Mesenchymal stem cell (in vitro differentiated cells and primary cell): Measurements from ENCODE around the gene CEP128.

ENCODE experiments used
- DNase-seq: peaks from one replicate; pipeline ENCODE4 v3.0.0-alpha.2; 2013
- H2AFZ ChIP-seq: one replicate; pipeline ENCODE4 v1.6.1; 2013; ENCODE audit warnings: low read depth, mild to moderate bottlenecking, control low read depth, inconsistent platforms, low read length, moderate library complexity
- H2AK5ac ChIP-seq: 2 replicates; pipeline ENCODE4 v1.6.1; 2013; ENCODE audit warnings: low read length, moderate library complexity, mild to moderate bottlenecking, inconsistent platforms; ENCODE audit not compliant: severe bottlenecking
- H2BK120ac ChIP-seq: one replicate; pipeline ENCODE4 v1.6.1; 2013; ENCODE audit warnings: low read depth, mild to moderate bottlenecking, inconsistent platforms, low read length, moderate library complexity
- H2BK12ac ChIP-seq, 2 experiments: one replicate each; pipeline ENCODE4 v1.6.1; 2013; ENCODE audit warnings: inconsistent platforms in 2 of 2, low read length in 2 of 2, mild to moderate bottlenecking in 2 of 2, moderate library complexity in 2 of 2, control low read depth in 1 of 2
- H2BK15ac ChIP-seq: one replicate; pipeline ENCODE4 v1.6.1; 2013; ENCODE audit warnings: mild to moderate bottlenecking, low read depth, inconsistent platforms; ENCODE audit not compliant: poor library complexity, severe bottlenecking
- H2BK5ac ChIP-seq: 2 replicates; pipeline ENCODE4 v1.6.1; 2013; ENCODE audit warnings: low read depth, mild to moderate bottlenecking, low read length, control low read depth, inconsistent platforms; ENCODE audit not compliant: poor library complexity, severe bottlenecking
- H3K14ac ChIP-seq, 2 experiments: one replicate each; pipeline ENCODE4 v1.6.1; 2013; ENCODE audit warnings: inconsistent platforms in 2 of 2, low read length in 2 of 2, control low read depth in 1 of 2, mild to moderate bottlenecking in 1 of 2, moderate library complexity in 1 of 2
- H3K18ac ChIP-seq, 2 experiments: one replicate each; pipeline ENCODE4 v1.6.1; 2013; ENCODE audit warnings: inconsistent platforms in 2 of 2, low read length in 2 of 2, control low read depth in 1 of 2, low read depth in 1 of 2, mild to moderate bottlenecking in 1 of 2
- H3K23ac ChIP-seq, 2 experiments: one replicate each; pipeline ENCODE4 v1.6.1; 2013; ENCODE audit warnings: inconsistent platforms in 2 of 2, low read length in 2 of 2, mild to moderate bottlenecking in 2 of 2, moderate library complexity in 2 of 2, control low read depth in 1 of 2
- H3K27ac ChIP-seq: 2 replicates; pipeline ENCODE4 v1.5.1; 2013; ENCODE audit warnings: mild to moderate bottlenecking, moderate library complexity, low read length, control low read depth, inconsistent platforms; ENCODE audit not compliant: poor library complexity, severe bottlenecking
- H3K27me3 ChIP-seq, 2 experiments: 2 replicates each; pipeline versions ENCODE4 v1.6.1 to v1.7.0; 2013; ENCODE audit warnings: low read length in 2 of 2, mild to moderate bottlenecking in 2 of 2, moderate library complexity in 2 of 2, control low read depth in 1 of 2, inconsistent platforms in 1 of 2; ENCODE audit not compliant: control insufficient read depth in 1 of 2, insufficient read depth in 1 of 2
- H3K36me3 ChIP-seq, 2 experiments: 2 replicates each; pipeline versions ENCODE4 v1.6.1 to v1.7.0; 2013; ENCODE audit warnings: low read length in 2 of 2, control low read depth in 1 of 2, inconsistent platforms in 1 of 2, low read depth in 1 of 2, mild to moderate bottlenecking in 1 of 2; ENCODE audit not compliant: insufficient read depth in 2 of 2, control insufficient read depth in 1 of 2
- H3K4ac ChIP-seq, 2 experiments: one replicate each; pipeline ENCODE4 v1.6.1; 2013; ENCODE audit warnings: inconsistent platforms in 2 of 2, low read length in 2 of 2, mild to moderate bottlenecking in 2 of 2, moderate library complexity in 2 of 2, control low read depth in 1 of 2, low read depth in 1 of 2
- H3K4me1 ChIP-seq: 2 replicates; pipeline ENCODE4 v1.6.1; 2013; ENCODE audit warnings: low read depth, low read length, control low read depth; ENCODE audit not compliant: control insufficient read depth, insufficient read depth
- H3K4me2 ChIP-seq: 2 replicates; pipeline ENCODE4 v1.6.1; 2013; ENCODE audit warnings: low read length, mild to moderate bottlenecking, inconsistent platforms; ENCODE audit not compliant: poor library complexity, severe bottlenecking
- H3K4me3 ChIP-seq, 2 experiments: 2 replicates each; pipeline versions ENCODE4 v1.5.1 to v1.7.0; 2013; ENCODE audit warnings: low read length in 2 of 2, mild to moderate bottlenecking in 2 of 2, control low read depth in 1 of 2, low read depth in 1 of 2; ENCODE audit not compliant: insufficient read depth in 1 of 2
- H3K79me1 ChIP-seq: replicated peaks from 2 replicates; pipeline ENCODE4 v1.6.1; 2013; ENCODE audit warnings: mild to moderate bottlenecking, control low read depth, low read length, inconsistent platforms; ENCODE audit not compliant: poor library complexity, severe bottlenecking
- H3K9ac ChIP-seq: 2 replicates; pipeline ENCODE4 v1.7.0; 2013; ENCODE audit warnings: mild to moderate bottlenecking, low read length, moderate library complexity
- H3K9me3 ChIP-seq: 2 replicates; pipeline ENCODE4 v1.7.0; 2013; ENCODE audit warnings: mild to moderate bottlenecking, low read length; ENCODE audit not compliant: control insufficient read depth
- H4K8ac ChIP-seq: one replicate; pipeline ENCODE4 v1.6.1; 2013; ENCODE audit warnings: inconsistent platforms, mild to moderate bottlenecking, low read length, moderate library complexity
- H4K91ac ChIP-seq: one replicate; pipeline ENCODE4 v1.6.1; 2013; ENCODE audit warnings: mild to moderate bottlenecking, low read length, inconsistent platforms
- WGBS: methylation state at CpG from one replicate; pipeline ENCODE4 v1.1.7; 2013; ENCODE audit warnings: mixed read lengths; 5-methylcytosine and 5-hydroxymethylcytosine counted together

Gene CEP128

GRCh38 chr14:80653956-80654355 lies 287.6 kb downstream of the CEP128 start:
- DNase-seq = no peak
- WGBS = 100% methylated on average over 3 of the region's 3 CpGs

DNA sequence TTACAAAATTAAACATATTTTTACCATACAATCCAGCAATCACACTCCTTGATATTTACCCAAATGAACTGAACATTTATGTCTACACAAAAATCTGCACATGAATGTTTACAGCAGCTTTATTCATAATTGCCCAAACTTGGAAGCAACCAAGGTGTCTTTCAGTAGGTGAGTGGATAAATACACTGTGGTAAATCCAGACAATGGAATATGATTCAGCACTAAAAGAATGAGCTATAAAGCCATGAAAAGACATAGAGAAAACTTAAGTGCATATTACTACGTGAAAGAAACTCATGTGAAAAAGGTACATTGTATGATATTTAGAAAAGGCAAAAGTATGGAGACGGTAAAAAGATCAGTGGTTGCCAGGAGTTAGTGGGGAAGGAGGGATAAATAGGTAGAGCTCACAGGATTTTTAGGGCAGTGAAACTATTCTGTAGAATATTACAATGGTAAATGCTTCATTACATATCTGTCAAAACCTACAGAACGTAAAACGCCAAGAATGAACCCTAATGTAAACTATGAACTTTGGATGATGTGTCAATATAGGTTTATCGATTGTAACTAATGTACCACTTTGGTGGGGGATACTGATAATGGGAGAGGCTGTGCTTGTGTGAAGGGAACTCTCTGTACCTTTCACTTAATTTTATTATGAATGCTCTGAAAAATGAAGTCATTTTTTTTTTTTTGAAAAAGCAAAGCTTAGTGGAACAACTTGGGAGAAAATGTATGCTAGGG lies 295.7 kb downstream of the CEP128 start:
- Histone ChIP-seq H2AK5ac (no peak overlapping the region), H3K9ac (no peak overlapping the region), H2BK15ac (no peak overlapping the region), H2AFZ (no peak overlapping the region), H3K27ac (no peak overlapping the region), H3K4me2 (no peak overlapping the region), H3K36me3 (no peaks in the 10 kb centered on the region), H3K14ac (no peak overlapping the region), H3K4me1 (no peaks in the 10 kb centered on the region), H3K9me3 (no peaks in the 10 kb centered on the region), H2BK12ac (no peak overlapping the region), H3K18ac (no peak overlapping the region), H2BK120ac (no peak overlapping the region), H3K4me3 (no peak overlapping the region), H4K8ac (no peak overlapping the region), H3K27me3 (no peaks in the 10 kb centered on the region), H3K4ac (no peak overlapping the region), H3K23ac (no peak overlapping the region), H4K91ac (no peak overlapping the region), H3K79me1 (no peaks in the 10 kb centered on the region), H2BK5ac (no peak overlapping the region)
- DNase-seq = no peak
- WGBS = 98% methylated on average over 5 of the region's 5 CpGs

More at GRCh38 chr14:80653956-80654355, 287.6 kb downstream of the CEP128 start:
- H2AFZ ChIP-seq = no peak overlapping the region
- H3K4ac ChIP-seq = no peak overlapping the region
- H2AK5ac ChIP-seq = no peak overlapping the region
- H3K79me1 ChIP-seq = no peaks in the 10 kb centered on the region
- no peak overlapping the region for H2BK15ac ChIP-seq
- H3K27ac ChIP-seq = no peak overlapping the region
- no peaks in the 10 kb centered on the region for H3K9me3 ChIP-seq
- no peak overlapping the region for H4K8ac ChIP-seq
- H3K14ac ChIP-seq = no peak overlapping the region
- no peaks in the 10 kb centered on the region for H3K4me1 ChIP-seq
- no peak overlapping the region for H3K4me3 ChIP-seq
- no peak overlapping the region for H4K91ac ChIP-seq
- no peaks in the 10 kb centered on the region for H3K27me3 ChIP-seq
- no peaks in the 10 kb centered on the region for H3K36me3 ChIP-seq
- no peak overlapping the region for H3K9ac ChIP-seq
- H3K18ac ChIP-seq = no peak overlapping the region
- H3K23ac ChIP-seq = no peak overlapping the region
- H2BK120ac ChIP-seq = no peak overlapping the region
- H3K4me2 ChIP-seq = no peak overlapping the region
- H2BK5ac ChIP-seq = no peak overlapping the region
- no peak overlapping the region for H2BK12ac ChIP-seq

DNA sequence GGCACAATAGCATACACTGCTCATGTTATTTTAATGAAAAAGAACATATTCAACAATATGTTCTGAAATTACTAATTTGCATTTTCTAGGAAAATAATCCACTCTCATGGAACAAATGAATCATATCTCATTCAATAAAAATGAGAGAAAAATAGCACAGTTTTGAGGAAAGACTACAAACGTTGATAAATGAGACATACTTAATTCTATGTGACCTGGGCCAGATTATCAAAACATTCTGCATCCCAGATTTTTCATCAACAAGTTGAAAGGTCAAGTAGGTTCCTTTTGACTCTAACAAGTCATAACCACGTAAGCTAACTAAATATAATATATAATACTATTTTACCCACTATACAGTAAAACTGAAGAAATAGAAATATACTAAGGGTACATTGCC lies 296.7 kb downstream of the CEP128 start:
- Histone ChIP-seq H3K18ac (no peak overlapping the region), H3K4me1 (no peaks in the 10 kb centered on the region), H3K4ac (no peak overlapping the region), H2AK5ac (no peak overlapping the region), H2BK12ac (no peak overlapping the region), H3K27ac (no peak overlapping the region), H4K91ac (no peak overlapping the region), H2BK120ac (no peak overlapping the region), H3K14ac (no peak overlapping the region), H4K8ac (no peak overlapping the region), H2AFZ (no peak overlapping the region), H3K79me1 (no peaks in the 10 kb centered on the region), H3K4me3 (no peak overlapping the region), H2BK5ac (no peak overlapping the region), H3K27me3 (no peaks in the 10 kb centered on the region), H3K9me3 (no peaks in the 10 kb centered on the region), H2BK15ac (no peak overlapping the region), H3K23ac (no peak overlapping the region), H3K9ac (no peak overlapping the region), H3K36me3 (no peaks in the 10 kb centered on the region), H3K4me2 (no peak overlapping the region)
- 100% methylated on average over 1 of the region's 2 CpGs for WGBS
- DNase-seq = no peak

GRCh38 chr14:80638620-80639515 lies 302.7 kb downstream of the CEP128 start:
- Histone ChIP-seq H3K9me3 (no peaks in the 10 kb centered on the region), H2BK5ac (no peak overlapping the region), H3K4me2 (no peak overlapping the region), H2AFZ (no peak overlapping the region), H3K79me1 (no peaks in the 10 kb centered on the region), H3K18ac (no peak overlapping the region), H4K8ac (no peak overlapping the region), H3K4ac (no peak overlapping the region), H2BK15ac (no peak overlapping the region), H3K23ac (no peak overlapping the region), H3K4me1 (peaks cover 2% of the 10 kb centered on the region), H2BK12ac (no peak overlapping the region), H3K27me3 (no peaks in the 10 kb centered on the region), H3K4me3 (no peak overlapping the region), H3K14ac (no peak overlapping the region), H3K27ac (peak overlapping the region; percentile 82), H4K91ac (no peak overlapping the region), H2BK120ac (no peak overlapping the region), H3K9ac (no peak overlapping the region), H3K36me3 (no peaks in the 10 kb centered on the region), H2AK5ac (no peak overlapping the region)
- DNase-seq = peak; percentile 51
- no CpG with 5 or more reads among the region's 6 CpGs for WGBS
